GM18499 (cell line): ENCODE measurements around the gene NACC1.

Experiments
- ATAC-seq: cut with Tn5 transposase; IDR thresholded peaks from one replicate; pipeline ENCODE4 v1.9.1; 2021; ENCODE audit warnings: moderate number of reproducible peaks; ENCODE audit not compliant: insufficient read depth, unreplicated experiment

The NACC1 gene

GRCh38 chr19:13087295-13087694, 30.8 kb upstream of the NACC1 start:
- ATAC-seq: no peak

DNA sequence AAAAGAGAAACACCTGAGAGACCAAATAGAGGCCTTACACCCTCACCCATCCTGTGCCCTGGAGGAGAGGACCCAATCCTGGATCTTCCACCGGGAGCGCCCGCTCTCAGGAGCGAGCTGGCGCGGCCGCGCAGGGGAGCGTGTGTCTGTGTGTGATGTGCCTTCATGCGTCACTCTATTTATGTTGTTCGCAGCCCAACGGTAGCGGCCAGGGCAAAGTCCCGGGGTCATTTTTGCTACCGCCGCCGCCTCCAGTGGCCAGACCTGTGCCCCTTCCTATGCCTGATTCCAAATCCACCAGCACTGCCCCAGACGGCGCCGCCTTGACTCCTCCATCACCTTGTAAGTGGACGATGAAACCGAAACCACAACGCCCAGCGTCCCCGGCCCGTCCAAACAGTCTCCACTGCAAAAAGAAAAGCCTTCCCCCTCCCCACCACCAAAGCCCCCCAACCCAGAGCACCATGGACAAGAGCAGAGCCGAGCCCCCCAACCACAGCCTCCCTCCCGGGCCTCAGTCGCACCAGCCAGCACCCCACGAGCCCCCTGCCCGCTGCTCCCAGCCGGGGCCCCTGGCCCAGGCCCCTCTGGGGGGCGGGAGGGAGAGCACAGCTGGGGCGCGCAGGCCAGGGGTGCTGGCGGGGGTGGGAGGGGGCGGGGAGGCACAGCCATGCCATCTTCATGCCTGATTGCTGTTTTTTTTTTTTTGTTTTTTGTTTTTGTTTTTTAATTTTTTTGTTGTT, 30.1 kb upstream of the NACC1 start:
- no peak for ATAC-seq

- ATAC-seq: no peak
These were observed 28.8 kb upstream of the NACC1 start for GRCh38 chr19:13089139-13089856.

DNA sequence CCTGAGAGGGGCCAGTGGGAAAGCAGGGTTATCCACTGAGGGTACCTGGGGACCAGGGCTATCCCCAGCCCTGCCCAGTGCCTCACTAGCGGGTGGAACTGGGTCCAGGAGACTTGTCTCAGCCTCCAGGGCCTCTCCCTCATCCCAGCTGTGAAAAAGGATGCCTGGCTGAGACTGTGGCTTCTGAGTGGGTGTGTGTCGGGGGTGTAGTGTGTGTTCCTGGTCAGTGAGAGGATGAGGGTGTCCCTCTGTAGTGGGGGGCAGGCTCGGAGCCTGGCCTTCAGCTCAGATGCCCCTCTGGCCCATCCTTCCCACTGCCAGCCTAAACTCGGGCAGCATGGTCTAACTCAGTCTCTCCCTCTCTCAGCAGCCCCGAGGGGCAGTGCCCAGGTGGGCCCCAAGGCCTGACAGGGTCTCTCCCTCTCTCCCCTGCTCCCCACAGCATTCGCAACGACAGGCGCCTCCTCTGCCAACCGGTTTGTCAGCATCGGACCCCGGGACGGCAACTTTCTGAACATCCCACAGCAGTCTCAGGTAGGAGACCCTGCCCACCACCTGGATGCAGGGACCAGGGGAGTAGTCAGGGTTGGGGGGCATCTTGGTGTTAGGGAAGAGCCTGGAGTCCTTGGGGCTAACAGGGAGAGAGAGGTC, 28.1 kb upstream of the NACC1 start:
- ATAC-seq: no peak

- ATAC-seq: no peak
These were observed 27.4 kb upstream of the NACC1 start for GRCh38 chr19:13090511-13091231.

- no peak for ATAC-seq
These were observed 26.5 kb upstream of the NACC1 start for GRCh38 chr19:13091400-13092157.

- no peak for ATAC-seq
These were observed 25.9 kb upstream of the NACC1 start for GRCh38 chr19:13092158-13092543.

GRCh38 chr19:13092606-13093235, 25.3 kb upstream of the NACC1 start:
- no peak for ATAC-seq

- ATAC-seq: no peak
These were observed 24.5 kb upstream of the NACC1 start for GRCh38 chr19:13093407-13094105.

DNA sequence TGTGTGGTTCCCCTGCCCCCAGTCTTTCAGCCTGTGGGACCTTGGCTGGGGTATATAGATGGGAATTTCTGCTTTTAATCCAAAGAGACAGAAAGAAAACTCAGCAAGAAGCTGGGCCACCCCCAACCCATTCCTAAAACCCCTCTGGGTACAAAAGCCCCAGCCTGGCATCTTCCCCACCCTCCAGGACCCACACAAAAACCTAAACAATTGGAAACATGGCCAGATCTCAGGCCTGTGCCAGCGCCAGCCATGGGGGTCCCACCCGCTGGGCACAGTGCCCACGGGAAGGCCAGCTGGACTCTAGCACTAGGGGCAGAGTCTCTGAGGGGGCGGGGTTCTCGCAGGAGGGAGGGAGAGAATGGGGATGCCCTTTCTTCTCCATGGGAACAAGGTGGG, 24.0 kb upstream of the NACC1 start:
- ATAC-seq: no peak

- no peak for ATAC-seq
These were observed 23.2 kb upstream of the NACC1 start for GRCh38 chr19:13094771-13095392.

DNA sequence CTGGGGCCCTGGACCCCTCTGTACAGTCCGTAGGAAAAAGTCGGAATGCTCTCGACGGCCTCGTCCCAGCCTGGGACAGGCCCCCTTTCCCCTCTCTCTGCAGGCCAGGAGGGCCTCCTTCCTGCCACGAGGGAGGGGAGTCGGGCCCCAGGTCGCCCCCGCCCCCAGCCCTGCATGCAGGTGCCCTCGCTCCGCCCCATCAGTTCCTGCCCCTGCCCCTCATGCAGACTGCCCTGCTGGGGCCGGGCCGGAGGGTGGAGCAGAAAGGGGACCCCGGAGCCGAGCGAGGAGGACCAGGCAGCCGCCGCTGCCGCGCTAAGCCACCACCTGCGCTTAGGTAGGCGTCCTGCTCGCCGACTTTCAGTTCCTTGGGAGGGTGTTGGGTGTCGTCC, 22.7 kb upstream of the NACC1 start:
- no peak for ATAC-seq

DNA sequence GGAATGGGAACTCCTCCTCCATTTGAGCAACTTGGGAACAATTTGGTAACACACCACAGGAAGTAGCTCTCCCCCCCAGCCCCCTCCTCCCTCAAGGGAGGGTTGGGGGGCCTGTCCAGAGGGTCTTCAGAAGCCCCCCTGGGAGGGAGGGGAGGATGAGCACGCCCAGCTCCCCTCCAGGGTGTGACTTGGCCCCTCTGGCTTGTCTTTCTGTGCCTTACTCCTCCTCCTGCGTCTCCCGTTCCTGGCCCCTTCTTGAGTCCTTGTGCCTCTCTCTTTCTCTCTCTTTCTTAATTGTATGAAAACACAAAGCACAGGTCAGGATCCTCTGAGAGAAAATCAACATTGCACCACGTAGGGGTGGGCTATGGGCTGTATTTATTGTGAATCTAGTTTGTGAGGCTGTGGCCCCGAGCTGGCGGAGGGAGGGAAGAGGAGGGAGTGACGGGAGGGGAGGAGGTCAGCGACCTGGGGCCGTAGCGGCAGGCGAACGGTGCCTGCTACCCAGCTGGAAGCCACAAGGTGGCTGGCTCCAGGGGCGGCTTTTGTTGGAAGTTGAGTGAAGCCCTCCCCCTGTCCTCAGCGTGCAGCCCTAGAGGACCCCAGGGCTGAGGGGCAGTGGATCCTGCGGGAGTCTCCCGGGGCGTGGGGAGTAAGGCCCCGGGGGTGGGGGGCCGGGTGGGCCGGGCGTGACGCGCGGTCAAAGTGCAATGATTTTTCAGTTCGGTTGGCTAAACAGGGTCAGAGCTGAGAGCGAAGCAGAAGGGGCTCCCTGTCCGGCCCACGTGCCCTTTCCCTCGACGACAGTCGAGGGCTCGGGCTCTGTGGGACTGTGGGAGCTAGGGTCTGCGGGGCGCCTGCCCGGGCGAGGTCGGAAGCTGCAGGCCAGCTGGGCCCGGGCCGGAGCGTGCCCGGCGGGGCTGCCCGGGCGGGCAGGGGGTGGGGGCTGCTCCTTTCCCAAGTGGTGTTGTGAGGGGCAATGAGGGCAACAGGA, 21.8 kb upstream of the NACC1 start:
- ATAC-seq: no peak

- no peak for ATAC-seq
These were observed 21.0 kb upstream of the NACC1 start for GRCh38 chr19:13097033-13097462.

- no peak for ATAC-seq
These were observed 20.4 kb upstream of the NACC1 start for GRCh38 chr19:13097463-13098258.

GRCh38 chr19:13098277-13099072, 19.6 kb upstream of the NACC1 start:
- no peak for ATAC-seq
